ENCODE measurements around the gene RAP1GAP2.

DNA sequence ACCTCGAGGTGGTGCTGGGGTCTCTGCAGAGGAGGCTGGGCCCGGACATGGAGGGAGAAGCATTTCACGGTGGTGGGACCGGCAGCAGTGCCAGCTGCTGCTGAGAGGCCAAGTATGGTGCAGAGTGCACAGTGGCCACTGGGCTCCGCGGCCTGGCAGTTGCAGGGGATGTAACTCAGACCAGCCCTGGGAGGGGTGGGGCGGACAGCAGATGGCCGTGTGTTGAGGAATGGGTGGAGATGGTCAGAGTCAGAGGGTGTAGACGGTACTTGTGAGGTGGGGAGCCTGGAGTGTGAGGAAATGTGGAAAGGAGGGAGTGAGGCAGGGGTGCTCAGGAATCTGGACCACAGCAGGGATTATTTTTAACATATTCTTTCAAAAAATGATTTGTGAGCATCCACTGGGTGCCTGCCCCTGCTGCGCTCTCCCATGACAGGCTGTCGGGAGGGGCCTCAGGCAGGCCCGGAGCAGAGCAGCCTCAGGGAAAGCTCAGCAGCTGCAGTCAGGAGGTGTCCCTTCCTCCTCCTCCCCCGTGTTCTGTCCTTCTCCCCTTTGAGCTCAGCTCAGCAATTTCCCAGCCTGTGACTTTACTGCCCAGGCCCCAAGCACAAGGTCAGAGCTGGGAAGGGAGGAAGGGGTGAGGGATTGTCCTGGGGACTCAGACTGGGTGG, 113.1 kb downstream of the RAP1GAP2 start:
- TF ChIP-seq, protein P1, sequence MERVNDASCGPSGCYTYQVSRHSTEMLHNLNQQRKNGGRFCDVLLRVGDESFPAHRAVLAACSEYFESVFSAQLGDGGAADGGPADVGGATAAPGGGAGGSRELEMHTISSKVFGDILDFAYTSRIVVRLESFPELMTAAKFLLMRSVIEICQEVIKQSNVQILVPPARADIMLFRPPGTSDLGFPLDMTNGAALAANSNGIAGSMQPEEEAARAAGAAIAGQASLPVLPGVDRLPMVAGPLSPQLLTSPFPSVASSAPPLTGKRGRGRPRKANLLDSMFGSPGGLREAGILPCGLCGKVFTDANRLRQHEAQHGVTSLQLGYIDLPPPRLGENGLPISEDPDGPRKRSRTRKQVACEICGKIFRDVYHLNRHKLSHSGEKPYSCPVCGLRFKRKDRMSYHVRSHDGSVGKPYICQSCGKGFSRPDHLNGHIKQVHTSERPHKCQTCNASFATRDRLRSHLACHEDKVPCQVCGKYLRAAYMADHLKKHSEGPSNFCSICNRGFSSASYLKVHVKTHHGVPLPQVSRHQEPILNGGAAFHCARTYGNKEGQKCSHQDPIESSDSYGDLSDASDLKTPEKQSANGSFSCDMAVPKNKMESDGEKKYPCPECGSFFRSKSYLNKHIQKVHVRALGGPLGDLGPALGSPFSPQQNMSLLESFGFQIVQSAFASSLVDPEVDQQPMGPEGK (CRISPR knock-in tag; IDR thresholded peaks at IDR 0.05; ENCODE audit: borderline replicate concordance): no peak
- no peak for TF ChIP-seq ESRRG (CRISPR knock-in tag; IDR thresholded peaks at IDR 0.05)
